SU-DHL-6 (cell line): ENCODE data around the gene FAM184A.

ENCODE experiments used
- H2AFZ ChIP-seq: fragments of 200-600 bp; sonication (generic); 2 replicates; pipeline ENCODE4 v1.6.1; 2014; ENCODE audit warnings: low read depth, mild to moderate bottlenecking, moderate library complexity, mixed read lengths, antibody characterized with exemption, low read length; ENCODE audit not compliant: severe bottlenecking
- H3F3A ChIP-seq: fragments of 200-600 bp; shearing (Covaris generic); 2 replicates; pipeline ENCODE4 v1.6.0; 2016; ENCODE audit warnings: antibody characterized with exemption, mild to moderate bottlenecking; ENCODE audit not compliant: insufficient read depth
- H3K27ac ChIP-seq: fragments of 200-600 bp; sonication (generic); 2 replicates; pipeline ENCODE4 v1.5.1; 2016; ENCODE audit warnings: low read depth, mild to moderate bottlenecking, low read length, moderate library complexity, mixed read lengths
- H3K27me3 ChIP-seq: fragments of 200-600 bp; sonication (generic), shearing (Covaris generic); 2 replicates; pipeline ENCODE4 v1.6.0; 2014; ENCODE audit warnings: mild to moderate bottlenecking, low read length
- H3K36me3 ChIP-seq: fragments of 200-600 bp; sonication (generic); 2 replicates; pipeline ENCODE4 v1.6.1; 2014; ENCODE audit warnings: mild to moderate bottlenecking, low read length, mixed read lengths
- H3K4me2 ChIP-seq: fragments of 300-600, 200-600 bp; shearing (Covaris generic), sonication (generic); 2 replicates; pipeline ENCODE4 v1.6.0; 2014; ENCODE audit warnings: low read length, low read depth, mild to moderate bottlenecking; ENCODE audit not compliant: poor library complexity, severe bottlenecking
- H3K4me3 ChIP-seq: fragments of 200-600 bp; sonication (generic); 2 replicates; pipeline ENCODE4 v1.5.1; 2014; ENCODE audit warnings: antibody characterized with exemption, low read length, mild to moderate bottlenecking, mixed read lengths; ENCODE audit not compliant: insufficient read depth, poor library complexity, severe bottlenecking
- H3K79me2 ChIP-seq: fragments of 200-600 bp; sonication (generic); 2 replicates; pipeline ENCODE4 v1.6.1; 2014; ENCODE audit warnings: mild to moderate bottlenecking, low read length, moderate library complexity; ENCODE audit not compliant: insufficient read depth
- H3K9ac ChIP-seq: fragments of 200-600 bp; sonication (generic); 2 replicates; pipeline ENCODE4 v1.7.0; 2014; ENCODE audit warnings: mild to moderate bottlenecking, low read length
- H3K9me2 ChIP-seq: fragments of 200-600 bp; sonication (generic); replicated peaks from 2 replicates; pipeline ENCODE4 v1.6.1; 2014; ENCODE audit warnings: low read length; ENCODE audit not compliant: insufficient read depth
- H3K9me3 ChIP-seq: fragments of 200-600 bp; sonication (generic); 2 replicates; pipeline ENCODE4 v1.6.1; 2014; ENCODE audit warnings: low read length, mixed read lengths; ENCODE audit not compliant: insufficient read depth
- H4K20me1 ChIP-seq: fragments of 200-600 bp; sonication (generic); 2 replicates; pipeline ENCODE4 v1.6.1; 2014; ENCODE audit warnings: low read depth, mild to moderate bottlenecking, antibody characterized with exemption, low read length, moderate library complexity, mixed read lengths
- EZH2phosphoT487 ChIP-seq: fragments of 200-600 bp; sonication (generic), shearing (Covaris generic); conservative IDR thresholded peaks from 2 replicates; pipeline ENCODE4 v1.6.1; 2018; ENCODE audit warnings: mild to moderate bottlenecking, antibody characterized with exemption, low read length, moderate library complexity, mixed read lengths
- TF ChIP-seq, protein P1 (sequence below): fragments of 200-600 bp; sonication (generic); IDR thresholded peaks from one replicate; pipeline ENCODE4 v1.5.1; 2017; ENCODE audit warnings: antibody characterized with exemption, mild to moderate bottlenecking, low read length, moderate library complexity; ENCODE audit not compliant: insufficient read depth, poor library complexity, severe bottlenecking

FAM184A gene

GRCh38 chr6:119110601-119111548 is 32.4 kb upstream of the FAM184A start:
- TF ChIP-seq, protein P1, sequence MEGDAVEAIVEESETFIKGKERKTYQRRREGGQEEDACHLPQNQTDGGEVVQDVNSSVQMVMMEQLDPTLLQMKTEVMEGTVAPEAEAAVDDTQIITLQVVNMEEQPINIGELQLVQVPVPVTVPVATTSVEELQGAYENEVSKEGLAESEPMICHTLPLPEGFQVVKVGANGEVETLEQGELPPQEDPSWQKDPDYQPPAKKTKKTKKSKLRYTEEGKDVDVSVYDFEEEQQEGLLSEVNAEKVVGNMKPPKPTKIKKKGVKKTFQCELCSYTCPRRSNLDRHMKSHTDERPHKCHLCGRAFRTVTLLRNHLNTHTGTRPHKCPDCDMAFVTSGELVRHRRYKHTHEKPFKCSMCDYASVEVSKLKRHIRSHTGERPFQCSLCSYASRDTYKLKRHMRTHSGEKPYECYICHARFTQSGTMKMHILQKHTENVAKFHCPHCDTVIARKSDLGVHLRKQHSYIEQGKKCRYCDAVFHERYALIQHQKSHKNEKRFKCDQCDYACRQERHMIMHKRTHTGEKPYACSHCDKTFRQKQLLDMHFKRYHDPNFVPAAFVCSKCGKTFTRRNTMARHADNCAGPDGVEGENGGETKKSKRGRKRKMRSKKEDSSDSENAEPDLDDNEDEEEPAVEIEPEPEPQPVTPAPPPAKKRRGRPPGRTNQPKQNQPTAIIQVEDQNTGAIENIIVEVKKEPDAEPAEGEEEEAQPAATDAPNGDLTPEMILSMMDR = peak; percentile 30
- TF ChIP-seq EZH2phosphoT487 = no peak
- H3K4me2 ChIP-seq = no peak overlapping the region
- no peak overlapping the region for H3K27ac ChIP-seq
- H2AFZ ChIP-seq = peak overlapping the region; percentile 86
- H3K36me3 ChIP-seq = no peaks in the 10 kb centered on the region
- no peaks in the 10 kb centered on the region for H3K9me3 ChIP-seq
- H3K27me3 ChIP-seq = no peaks in the 10 kb centered on the region
- H3K9me2 ChIP-seq = no peaks in the 10 kb centered on the region
- H3K4me3 ChIP-seq = no peak overlapping the region
- H3K79me2 ChIP-seq = no peaks in the 10 kb centered on the region
- no peaks in the 10 kb centered on the region for H3F3A ChIP-seq
- H4K20me1 ChIP-seq = no peaks in the 10 kb centered on the region
- H3K9ac ChIP-seq = no peak overlapping the region

DNA sequence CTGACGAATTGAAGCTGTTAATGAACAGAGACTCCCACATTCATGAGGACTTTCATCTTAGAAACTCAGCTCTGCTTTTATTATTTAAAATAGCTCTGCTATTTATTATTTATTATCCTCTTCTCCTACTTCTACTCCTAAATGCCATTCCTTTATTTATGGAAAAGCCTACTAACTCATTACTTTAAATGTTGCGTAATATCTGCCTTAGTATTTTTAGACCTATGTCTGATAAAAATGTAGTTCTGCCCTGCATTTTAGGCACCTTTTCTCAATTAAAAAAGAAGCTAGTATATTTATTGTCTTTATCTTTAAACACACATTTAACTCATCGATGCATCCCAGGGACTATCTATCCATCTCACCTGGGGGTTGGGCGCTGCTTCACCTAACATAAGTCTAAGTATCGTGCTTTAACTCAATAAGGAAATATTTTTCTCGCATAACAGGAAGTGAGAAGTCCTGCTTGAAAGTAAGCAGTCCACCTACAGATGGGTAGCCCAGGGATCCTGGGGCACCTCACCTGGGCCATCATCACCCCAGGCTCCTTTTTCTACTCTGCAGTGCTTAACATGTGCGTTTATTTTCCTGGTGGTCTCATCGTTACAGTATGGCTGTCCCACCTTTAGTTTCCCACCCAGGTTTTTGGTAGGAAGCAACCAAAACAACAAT is 31.3 kb upstream of the FAM184A start:
- H3K9ac ChIP-seq = no peak overlapping the region

GRCh38 chr6:119108076-119108475 is 29.6 kb upstream of the FAM184A start:
- Histone ChIP-seq H3K36me3 (no peaks in the 10 kb centered on the region), H2AFZ (no peak overlapping the region), H3F3A (no peaks in the 10 kb centered on the region), H3K9ac (no peak overlapping the region), H4K20me1 (no peaks in the 10 kb centered on the region), H3K27ac (no peak overlapping the region), H3K27me3 (no peaks in the 10 kb centered on the region), H3K9me3 (no peaks in the 10 kb centered on the region), H3K4me2 (no peak overlapping the region), H3K79me2 (no peaks in the 10 kb centered on the region), H3K9me2 (no peaks in the 10 kb centered on the region), H3K4me3 (no peak overlapping the region)
- TF ChIP-seq, protein P1 = no peak
- no peak for TF ChIP-seq EZH2phosphoT487

More for the DNA sequence above, 31.3 kb upstream of the FAM184A start:
- Histone ChIP-seq H3K36me3 (no peaks in the 10 kb centered on the region), H3K27me3 (no peaks in the 10 kb centered on the region), H3K9me2 (no peaks in the 10 kb centered on the region), H3K4me2 (no peak overlapping the region), H3K9me3 (no peaks in the 10 kb centered on the region), H3K79me2 (no peaks in the 10 kb centered on the region), H3K27ac (no peak overlapping the region), H3F3A (no peaks in the 10 kb centered on the region), H3K4me3 (no peak overlapping the region), H2AFZ (peak overlapping the region; percentile 86), H4K20me1 (no peaks in the 10 kb centered on the region)
- TF ChIP-seq, protein P1 = no peak
- TF ChIP-seq EZH2phosphoT487 = no peak
